Fibroblast of lung (primary cell): ENCODE measurements around the gene COL6A6. TPM values are rescaled to one million over a fixed set of nuclear protein-coding genes. Genes with fewer than 3 reads are reported as not detected.
"Not testable (repeated sequence)": the region's sequence is repeated elsewhere in the genome, so short reads cannot be mapped to it uniquely, and the experiment has no call there.

Experiments used
- DNase-seq, 2 donors: peaks; one replicate each; pipeline versions ENCODE4 v3.0.0 to v3.0.0-alpha.2; 2010; ENCODE audit warnings: low read depth in 2 of 2
- H2AFZ ChIP-seq: 2 replicates; pipeline ENCODE4 v1.5.1; 2012; ENCODE audit warnings: low read length, control low read depth, inconsistent platforms
- H3K27ac ChIP-seq: 2 replicates; pipeline ENCODE4 v1.5.1; 2011; ENCODE audit warnings: low read length, control low read depth; ENCODE audit not compliant: insufficient read depth
- H3K27me3 ChIP-seq: 2 replicates; pipeline ENCODE4 v1.5.1; 2011; ENCODE audit warnings: mild to moderate bottlenecking, low read length; ENCODE audit not compliant: control insufficient read depth, insufficient read depth
- H3K36me3 ChIP-seq: 2 replicates; pipeline ENCODE4 v1.5.1; 2011; ENCODE audit warnings: low read length; ENCODE audit not compliant: control insufficient read depth, insufficient read depth
- H3K4me1 ChIP-seq: 2 replicates; pipeline ENCODE4 v1.5.1; 2011; ENCODE audit warnings: low read length; ENCODE audit not compliant: control insufficient read depth, insufficient read depth; ENCODE audit errors: extremely low read depth
- H3K4me2 ChIP-seq: 2 replicates; pipeline ENCODE4 v1.5.1; 2011; ENCODE audit warnings: low read length, control low read depth; ENCODE audit not compliant: insufficient read depth; ENCODE audit errors: extremely low read depth
- H3K4me3 ChIP-seq, 4 experiments: fragments of 200-600 bp in 1 of 4; sonication (generic) in 1 of 4; replicated peaks in 1 of 4; 2 replicates each; pipeline ENCODE4 v1.5.1; 2011 to 2016; ENCODE audit warnings: low read length in 4 of 4, low read depth in 3 of 4, mild to moderate bottlenecking in 3 of 4, control low read depth in 2 of 4, inconsistent platforms in 1 of 4, mixed read lengths in 1 of 4; ENCODE audit not compliant: insufficient read depth in 1 of 4; ENCODE audit errors: control extremely low read depth in 1 of 4
- H3K79me2 ChIP-seq: 2 replicates; pipeline ENCODE4 v1.5.1; 2012; ENCODE audit warnings: mild to moderate bottlenecking, low read length, inconsistent platforms; ENCODE audit not compliant: control insufficient read depth, insufficient read depth
- H3K9ac ChIP-seq: 2 replicates; pipeline ENCODE4 v1.5.1; 2011; ENCODE audit warnings: mild to moderate bottlenecking, low read length, control low read depth; ENCODE audit not compliant: insufficient read depth
- H3K9me3 ChIP-seq: 2 replicates; pipeline ENCODE4 v1.5.1; 2012; ENCODE audit warnings: low read depth, low read length; ENCODE audit not compliant: control insufficient read depth, insufficient read depth
- H4K20me1 ChIP-seq: 2 replicates; pipeline ENCODE4 v1.5.1; 2011; ENCODE audit warnings: low read length; ENCODE audit not compliant: control insufficient read depth, insufficient read depth; ENCODE audit errors: extremely low read depth
- EZH2 ChIP-seq: IDR thresholded peaks from 2 replicates; pipeline ENCODE4 v1.5.1; 2012; ENCODE audit warnings: low read length, control low read depth, mild to moderate bottlenecking; ENCODE audit errors: missing control alignments
- polyA plus RNA-seq, 2 donors: library from polyadenylated mRNA; depleted of rRNA in 1 of 2; stranded (reverse) in 1 of 2; unstranded in 1 of 2; fragments of >200 nt; gene quantifications; 2 replicates each; pipeline ENCODE4 v1.2.1, GENCODE V29; 2011 to 2012; ENCODE audit warnings: missing spikeins in 1 of 2
- total RNA-seq: library from RNA; depleted of rRNA; stranded (reverse); fragments of >200 nt; gene quantifications from 2 replicates; pipeline ENCODE4 v1.2.1, GENCODE V29; 2014
- TF ChIP-seq, protein P1 (sequence below), 2 donors: IDR thresholded peaks in 1 of 2; conservative IDR thresholded peaks in 1 of 2; 1 replicate in 1 of 2; 2 replicates in 1 of 2; pipeline ENCODE4 v1.5.1; 2011 to 2012; ENCODE audit warnings: low read length in 2 of 2, control low read depth in 1 of 2, inconsistent platforms in 1 of 2, low read depth in 1 of 2, mild to moderate bottlenecking in 1 of 2

The COL6A6 gene
- total and polyA plus RNA-seq, 2 donors (not counting 1 experiment from before 2014, with no cell fraction given), result 0.15 to 0.83 TPM

DNA sequence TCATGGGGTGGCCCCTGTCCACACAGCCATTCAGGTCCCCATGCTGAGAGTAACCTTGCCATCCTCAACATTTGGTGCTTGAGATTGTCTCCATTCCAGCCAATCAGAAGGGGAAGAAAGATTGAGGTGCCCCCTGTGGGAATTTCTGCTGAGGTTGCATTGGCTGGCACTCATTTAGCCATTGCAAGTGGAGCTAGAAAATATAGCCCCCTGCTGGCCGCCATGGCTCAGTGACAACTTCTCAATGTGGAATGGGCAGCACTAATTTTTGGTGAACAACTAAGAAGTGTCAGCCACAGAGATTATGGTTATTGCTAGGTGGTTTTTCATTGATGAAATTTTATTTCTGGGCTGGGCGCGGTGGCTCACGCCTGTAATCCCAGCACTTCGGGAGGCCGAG is 22.0 kb downstream of the COL6A6 start:
- no peaks in the 10 kb centered on the region for H3K9me3 ChIP-seq
- no peaks in the 10 kb centered on the region for H3K27me3 ChIP-seq
- H3K4me2 ChIP-seq, result no peak overlapping the region
- H3K4me1 ChIP-seq, result no peaks in the 10 kb centered on the region
- H3K9ac ChIP-seq, result no peak overlapping the region
- H3K36me3 ChIP-seq, result no peaks in the 10 kb centered on the region
- no peak for TF ChIP-seq EZH2
- TF ChIP-seq, protein P1, sequence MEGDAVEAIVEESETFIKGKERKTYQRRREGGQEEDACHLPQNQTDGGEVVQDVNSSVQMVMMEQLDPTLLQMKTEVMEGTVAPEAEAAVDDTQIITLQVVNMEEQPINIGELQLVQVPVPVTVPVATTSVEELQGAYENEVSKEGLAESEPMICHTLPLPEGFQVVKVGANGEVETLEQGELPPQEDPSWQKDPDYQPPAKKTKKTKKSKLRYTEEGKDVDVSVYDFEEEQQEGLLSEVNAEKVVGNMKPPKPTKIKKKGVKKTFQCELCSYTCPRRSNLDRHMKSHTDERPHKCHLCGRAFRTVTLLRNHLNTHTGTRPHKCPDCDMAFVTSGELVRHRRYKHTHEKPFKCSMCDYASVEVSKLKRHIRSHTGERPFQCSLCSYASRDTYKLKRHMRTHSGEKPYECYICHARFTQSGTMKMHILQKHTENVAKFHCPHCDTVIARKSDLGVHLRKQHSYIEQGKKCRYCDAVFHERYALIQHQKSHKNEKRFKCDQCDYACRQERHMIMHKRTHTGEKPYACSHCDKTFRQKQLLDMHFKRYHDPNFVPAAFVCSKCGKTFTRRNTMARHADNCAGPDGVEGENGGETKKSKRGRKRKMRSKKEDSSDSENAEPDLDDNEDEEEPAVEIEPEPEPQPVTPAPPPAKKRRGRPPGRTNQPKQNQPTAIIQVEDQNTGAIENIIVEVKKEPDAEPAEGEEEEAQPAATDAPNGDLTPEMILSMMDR (conservative IDR thresholded peaks at IDR 0.05 in 1 of 2, IDR thresholded peaks at IDR 0.05 in 1 of 2; ENCODE audit: low read depth in 1 of 2, low read length in 2 of 2), result peak; percentile 60 to 69
- no peak overlapping the region for H2AFZ ChIP-seq
- H4K20me1 ChIP-seq, result no peaks in the 10 kb centered on the region
- no peaks in the 10 kb centered on the region for H3K79me2 ChIP-seq
- no peak overlapping the region for H3K4me3 ChIP-seq
- H3K27ac ChIP-seq, result no peak overlapping the region
- peak; percentile 4 to 40 for DNase-seq

DNA sequence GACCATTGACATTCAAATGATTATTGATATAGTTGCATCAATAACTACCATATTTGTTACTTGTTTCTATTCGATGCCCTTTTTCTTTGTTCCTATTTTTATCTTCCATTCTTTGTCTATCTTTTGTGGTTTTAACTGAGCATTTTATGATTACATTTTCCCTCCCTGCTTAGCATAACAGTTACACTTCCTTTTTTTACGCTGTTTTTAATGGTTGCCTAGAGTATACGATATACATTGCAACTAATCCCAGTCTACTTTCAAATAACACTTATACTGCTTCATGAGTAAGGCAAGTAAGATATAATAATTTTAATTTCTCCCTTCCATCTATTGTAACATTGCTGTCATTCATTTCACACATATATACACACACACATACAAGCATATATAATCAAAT is 26.3 kb downstream of the COL6A6 start:
- TF ChIP-seq, protein P1 (conservative IDR thresholded peaks at IDR 0.05 in 1 of 2, IDR thresholded peaks at IDR 0.05 in 1 of 2; ENCODE audit: low read depth in 1 of 2, low read length in 2 of 2), result no peak
- no peak for TF ChIP-seq EZH2
- Histone ChIP-seq H2AFZ (no peak overlapping the region), H3K4me3 (no peak overlapping the region), H3K4me1 (no peaks in the 10 kb centered on the region), H3K4me2 (no peak overlapping the region), H3K9ac (no peak overlapping the region), H3K9me3 (no peaks in the 10 kb centered on the region), H4K20me1 (no peaks in the 10 kb centered on the region), H3K79me2 (no peaks in the 10 kb centered on the region), H3K27me3 (no peaks in the 10 kb centered on the region), H3K36me3 (no peaks in the 10 kb centered on the region), H3K27ac (no peak overlapping the region)
- no peak for DNase-seq

- H3K79me2 ChIP-seq, result no peaks in the 10 kb centered on the region
- TF ChIP-seq, protein P1 (conservative IDR thresholded peaks at IDR 0.05 in 1 of 2, IDR thresholded peaks at IDR 0.05 in 1 of 2; ENCODE audit: low read depth in 1 of 2, low read length in 2 of 2), result no peak
- no peak for TF ChIP-seq EZH2
- DNase-seq, result no peak
- H3K9ac ChIP-seq, result no peak overlapping the region
- H3K4me3 ChIP-seq, result no peak overlapping the region
- H3K9me3 ChIP-seq, result no peaks in the 10 kb centered on the region
- H3K4me1 ChIP-seq, result no peaks in the 10 kb centered on the region
- H3K36me3 ChIP-seq, result no peaks in the 10 kb centered on the region
- H3K27ac ChIP-seq, result no peak overlapping the region
- H3K4me2 ChIP-seq, result no peak overlapping the region
- H3K27me3 ChIP-seq, result no peaks in the 10 kb centered on the region
- no peaks in the 10 kb centered on the region for H4K20me1 ChIP-seq
- H2AFZ ChIP-seq, result no peak overlapping the region
These were observed 30.1 kb downstream of the COL6A6 start for GRCh38 chr3:130546920-130547679.

DNA sequence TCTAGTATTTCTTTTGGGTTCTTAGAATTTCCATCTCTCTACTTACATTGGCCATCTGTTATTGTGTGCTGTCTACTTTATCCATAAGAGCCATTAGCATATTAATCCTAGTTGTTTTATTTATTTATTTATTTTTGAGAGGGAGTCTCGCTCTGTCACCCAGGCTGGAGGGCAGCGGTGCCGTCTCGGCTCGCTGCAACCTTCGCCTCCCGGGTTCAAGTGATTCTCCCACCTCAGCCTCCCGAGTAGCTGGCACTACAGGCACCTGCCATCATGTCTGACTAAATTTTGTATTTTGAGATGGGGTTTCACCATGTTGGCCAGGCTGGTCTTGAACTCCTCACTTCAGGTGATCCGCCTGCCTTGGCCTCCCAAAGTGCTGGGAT is 30.7 kb downstream of the COL6A6 start:
- DNase-seq, H3K9me3 ChIP-seq, H3K79me2 ChIP-seq, H4K20me1 ChIP-seq, H2AFZ ChIP-seq, H3K4me2 ChIP-seq, H3K27me3 ChIP-seq, H3K27ac ChIP-seq, H3K4me3 ChIP-seq, H3K9ac ChIP-seq, H3K36me3 ChIP-seq, H3K4me1 ChIP-seq: not testable (repeated sequence)
